WTC11 (cell line): ENCODE results near the gene FRMD4A.

ENCODE experiments used
- ATF2 ChIP-seq: sonication (generic); formaldehyde crosslinking; IDR thresholded peaks from 2 replicates; pipeline ENCODE4 v1.8.1; 2022; ENCODE audit warnings: low read depth, missing genetic modification reagents, borderline replicate concordance
- CREB1 ChIP-seq: sonication (generic); formaldehyde crosslinking; IDR thresholded peaks from 2 replicates; pipeline ENCODE4 v1.8.0; 2023; ENCODE audit warnings: mild to moderate bottlenecking, missing genetic modification reagents
- CTCF ChIP-seq: fragments of 200-600 bp; IDR thresholded peaks from 2 replicates; pipeline ENCODE4 v1.8.0; 2022; ENCODE audit warnings: antibody characterized with exemption
- E2F1 ChIP-seq: sonication (generic); formaldehyde crosslinking; IDR thresholded peaks from 2 replicates; pipeline ENCODE4 v1.8.0; 2022; ENCODE audit warnings: mild to moderate bottlenecking, missing genetic modification reagents
- ELF4 ChIP-seq: sonication (generic); formaldehyde crosslinking; IDR thresholded peaks from 2 replicates; pipeline ENCODE4 v1.8.1; 2022; ENCODE audit warnings: low read depth, mild to moderate bottlenecking, moderate library complexity, missing genetic modification reagents
- FOXP1 ChIP-seq: sonication (generic); formaldehyde crosslinking; IDR thresholded peaks from 2 replicates; pipeline ENCODE4 v1.8.0; 2022; ENCODE audit warnings: missing genetic modification reagents, mild to moderate bottlenecking, moderate library complexity, borderline replicate concordance
- JUN ChIP-seq: sonication (generic); formaldehyde crosslinking; IDR thresholded peaks from 2 replicates; pipeline ENCODE4 v1.8.0; 2023; ENCODE audit warnings: mild to moderate bottlenecking, missing genetic modification reagents
- NFE2L1 ChIP-seq: sonication (generic); formaldehyde crosslinking; IDR thresholded peaks from 2 replicates; pipeline ENCODE4 v1.8.1; 2023; ENCODE audit warnings: missing genetic modification reagents
- PRDM15 ChIP-seq: sonication (generic); formaldehyde crosslinking; IDR thresholded peaks from 2 replicates; pipeline ENCODE4 v1.8.0; 2022; ENCODE audit warnings: missing genetic modification reagents
- SP1 ChIP-seq: sonication (generic); formaldehyde crosslinking; conservative IDR thresholded peaks from 2 replicates; pipeline ENCODE4 v1.8.1; 2022; ENCODE audit warnings: missing genetic modification reagents
- TEAD1 ChIP-seq: sonication (generic); formaldehyde crosslinking; IDR thresholded peaks from 2 replicates; pipeline ENCODE4 v1.8.0; 2022; ENCODE audit warnings: mild to moderate bottlenecking, missing genetic modification reagents

GRCh38 chr10:13860886-13861285 is 469.8 kb downstream of the FRMD4A start:
- no peak for TF ChIP-seq ATF2 (CRISPR knock-in tag)
- TF ChIP-seq SP1 (CRISPR knock-in tag), result no peak
- TF ChIP-seq TEAD1 (CRISPR knock-in tag), result no peak
- TF ChIP-seq CREB1 (CRISPR knock-in tag), result no peak
- no peak for TF ChIP-seq CTCF
- no peak for TF ChIP-seq JUN
- no peak for TF ChIP-seq FOXP1 (CRISPR knock-in tag)
- TF ChIP-seq E2F1, result no peak
- no peak for TF ChIP-seq PRDM15 (CRISPR knock-in tag)
- TF ChIP-seq ELF4 (CRISPR knock-in tag), result no peak
- no peak for TF ChIP-seq NFE2L1 (CRISPR knock-in tag)
